Brain microvascular endothelial cell (primary cell): ENCODE measurements around the gene NANOG.
"Not testable (repeated sequence)": the region's sequence is repeated elsewhere in the genome, so short reads cannot be mapped to it uniquely, and the experiment has no call there.

Experiments
- DNase-seq: peaks from one replicate; pipeline ENCODE4 v3.0.0-alpha.2; 2020
- H3K27ac ChIP-seq: fragments of 250-450 bp; sonication (Bioruptor Pico); 2 replicates; pipeline ENCODE4 v1.5.1; 2020; ENCODE audit warnings: mild to moderate bottlenecking, moderate library complexity
- H3K27me3 ChIP-seq: fragments of 250-450 bp; sonication (Bioruptor Pico); replicated peaks from 2 replicates; pipeline ENCODE4 v1.5.1; 2020; ENCODE audit warnings: mild to moderate bottlenecking
- H3K36me3 ChIP-seq: fragments of 250-450 bp; sonication (Bioruptor Pico); replicated peaks from 2 replicates; pipeline ENCODE4 v1.5.1; 2020; ENCODE audit warnings: mild to moderate bottlenecking
- H3K4me3 ChIP-seq: 2 replicates; pipeline ENCODE4 v1.5.1; 2011; ENCODE audit warnings: low read depth, mild to moderate bottlenecking, control low read depth, low read length, moderate library complexity
- in situ Hi-C: cut with HindIII; loops from 2 replicates; pipeline ENCODE4 v1.10.0; 2017; ENCODE audit warnings: low sequenced_read_pairs, low pct_ligation_motif_present
- TF ChIP-seq, protein P1 (sequence below): IDR thresholded peaks from 2 replicates; pipeline ENCODE4 v1.5.1; 2011; ENCODE audit warnings: low read depth, mild to moderate bottlenecking, moderate library complexity, low read length, control low read depth, inconsistent platforms; ENCODE audit errors: missing control alignments

Gene NANOG

GRCh38 chr12:7834701-7835100 lies 45.5 kb downstream of the NANOG start:
- Histone ChIP-seq H3K4me3 (no peak overlapping the region), H3K36me3 (no peaks in the 10 kb centered on the region), H3K27me3 (no peaks in the 10 kb centered on the region), H3K27ac (no peak overlapping the region)
- TF ChIP-seq, protein P1, sequence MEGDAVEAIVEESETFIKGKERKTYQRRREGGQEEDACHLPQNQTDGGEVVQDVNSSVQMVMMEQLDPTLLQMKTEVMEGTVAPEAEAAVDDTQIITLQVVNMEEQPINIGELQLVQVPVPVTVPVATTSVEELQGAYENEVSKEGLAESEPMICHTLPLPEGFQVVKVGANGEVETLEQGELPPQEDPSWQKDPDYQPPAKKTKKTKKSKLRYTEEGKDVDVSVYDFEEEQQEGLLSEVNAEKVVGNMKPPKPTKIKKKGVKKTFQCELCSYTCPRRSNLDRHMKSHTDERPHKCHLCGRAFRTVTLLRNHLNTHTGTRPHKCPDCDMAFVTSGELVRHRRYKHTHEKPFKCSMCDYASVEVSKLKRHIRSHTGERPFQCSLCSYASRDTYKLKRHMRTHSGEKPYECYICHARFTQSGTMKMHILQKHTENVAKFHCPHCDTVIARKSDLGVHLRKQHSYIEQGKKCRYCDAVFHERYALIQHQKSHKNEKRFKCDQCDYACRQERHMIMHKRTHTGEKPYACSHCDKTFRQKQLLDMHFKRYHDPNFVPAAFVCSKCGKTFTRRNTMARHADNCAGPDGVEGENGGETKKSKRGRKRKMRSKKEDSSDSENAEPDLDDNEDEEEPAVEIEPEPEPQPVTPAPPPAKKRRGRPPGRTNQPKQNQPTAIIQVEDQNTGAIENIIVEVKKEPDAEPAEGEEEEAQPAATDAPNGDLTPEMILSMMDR = no peak
- in situ Hi-C loops = no loop called here
- DNase-seq = no peak

GRCh38 chr12:7835116-7835515 lies 45.9 kb downstream of the NANOG start:
- H3K27me3 ChIP-seq = no peaks in the 10 kb centered on the region
- TF ChIP-seq, protein P1 = no peak
- in situ Hi-C loops = no loop called here
- no peak for DNase-seq
- H3K36me3 ChIP-seq = no peaks in the 10 kb centered on the region
- H3K4me3 ChIP-seq = no peak overlapping the region
- H3K27ac ChIP-seq = no peak overlapping the region

- H3K36me3 ChIP-seq = no peaks in the 10 kb centered on the region
- H3K4me3 ChIP-seq = no peak overlapping the region
- DNase-seq = no peak
- TF ChIP-seq, protein P1 = no peak
- no peak overlapping the region for H3K27ac ChIP-seq
- in situ Hi-C loops = no loop called here
- H3K27me3 ChIP-seq = no peaks in the 10 kb centered on the region
Observed at GRCh38 chr12:7835766-7836165, 46.6 kb downstream of the NANOG start.

DNA sequence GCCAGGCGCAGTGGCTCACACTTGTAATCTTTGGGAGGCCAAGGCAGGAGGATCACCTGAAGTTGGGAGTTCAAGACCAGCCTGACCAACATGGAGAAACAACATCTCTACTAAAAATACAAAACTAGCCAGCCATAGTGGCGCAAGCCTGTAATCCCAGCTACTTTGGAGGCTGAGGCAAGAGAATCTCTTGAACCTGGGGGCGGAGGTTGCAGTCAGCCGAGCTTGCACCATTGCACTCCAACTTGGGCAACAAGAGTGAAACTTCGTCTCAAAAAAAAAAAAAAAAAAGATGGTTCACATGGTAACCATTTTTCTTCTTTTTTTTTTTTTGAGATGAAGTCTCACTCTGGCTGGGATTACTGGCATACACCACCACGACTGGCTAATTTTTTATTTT lies 48.2 kb downstream of the NANOG start:
- Histone ChIP-seq H3K27ac (no peak overlapping the region), H3K4me3 (no peak overlapping the region), H3K27me3 (no peaks in the 10 kb centered on the region), H3K36me3 (no peaks in the 10 kb centered on the region)
- TF ChIP-seq, protein P1 = no peak
- no peak for DNase-seq
- in situ Hi-C loops = no loop called here

DNA sequence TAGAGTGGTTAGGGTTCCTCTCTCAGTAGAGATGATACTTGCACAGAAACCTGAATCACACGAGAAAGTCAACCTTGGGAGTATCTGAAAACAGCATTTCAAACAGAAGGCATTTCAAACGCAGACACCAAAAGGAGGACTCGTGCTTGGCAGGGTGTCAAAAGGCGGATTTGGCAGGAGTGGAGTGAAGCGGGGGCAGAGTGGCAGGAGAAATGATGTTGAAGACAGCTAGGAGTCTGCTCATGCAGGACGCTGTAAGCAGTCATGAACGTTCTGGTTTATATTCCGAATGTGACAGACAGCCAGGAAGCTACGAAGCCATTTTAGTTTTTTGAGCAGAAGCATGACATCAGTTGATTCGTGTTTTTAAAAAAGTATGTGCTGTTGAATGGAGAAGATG lies 50.0 kb downstream of the NANOG start:
- H3K4me3 ChIP-seq, in situ Hi-C loops, H3K36me3 ChIP-seq, H3K27ac ChIP-seq, DNase-seq, H3K27me3 ChIP-seq: not testable (repeated sequence)

GRCh38 chr12:7839848-7840247 lies 50.6 kb downstream of the NANOG start:
- H3K36me3 ChIP-seq, H3K4me3 ChIP-seq, DNase-seq, in situ Hi-C loops, H3K27me3 ChIP-seq, H3K27ac ChIP-seq: not testable (repeated sequence)

DNA sequence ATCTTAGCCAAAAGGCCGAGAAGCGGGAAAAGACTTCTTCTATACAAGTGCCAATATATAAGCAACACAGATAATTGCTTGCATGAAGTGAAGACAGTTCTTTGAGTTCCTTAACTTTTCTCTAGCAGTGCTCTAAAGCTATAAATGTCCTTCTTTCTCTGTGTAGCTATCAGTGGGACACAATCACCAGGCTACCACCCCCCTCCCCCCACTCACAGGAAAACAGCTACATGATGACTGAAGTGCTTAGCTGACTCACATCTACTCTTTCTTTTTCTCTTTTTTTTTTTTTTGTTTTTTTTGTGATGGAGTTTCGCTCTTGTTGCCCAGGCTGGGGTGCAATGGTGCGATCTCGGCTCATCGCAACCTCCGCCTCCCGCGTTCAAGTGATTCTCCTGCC lies 53.2 kb downstream of the NANOG start:
- in situ Hi-C loops, H3K27me3 ChIP-seq, H3K4me3 ChIP-seq, H3K36me3 ChIP-seq, H3K27ac ChIP-seq: not testable (repeated sequence)
- DNase-seq = peak; percentile 48

GRCh38 chr12:7843149-7843548 lies 53.9 kb downstream of the NANOG start:
- in situ Hi-C loops, H3K36me3 ChIP-seq, H3K27me3 ChIP-seq, H3K27ac ChIP-seq, DNase-seq, H3K4me3 ChIP-seq: not testable (repeated sequence)

- in situ Hi-C loops, H3K36me3 ChIP-seq, H3K27me3 ChIP-seq, H3K27ac ChIP-seq, H3K4me3 ChIP-seq, DNase-seq: not testable (repeated sequence)
Observed at GRCh38 chr12:7843583-7843982, 54.4 kb downstream of the NANOG start.
